NK-92 treated with Interleukin-12 subunit alpha and Interleukin-12 subunit beta, amount 100 ng/mL, for 24 hours (cell line): ENCODE measurements around the gene CABCOCO1.

Source experiments
- DNase-seq: peaks from one replicate; lab custom pipeline; 2025; lab: John Stamatoyannopoulos, UW

Gene CABCOCO1

DNA sequence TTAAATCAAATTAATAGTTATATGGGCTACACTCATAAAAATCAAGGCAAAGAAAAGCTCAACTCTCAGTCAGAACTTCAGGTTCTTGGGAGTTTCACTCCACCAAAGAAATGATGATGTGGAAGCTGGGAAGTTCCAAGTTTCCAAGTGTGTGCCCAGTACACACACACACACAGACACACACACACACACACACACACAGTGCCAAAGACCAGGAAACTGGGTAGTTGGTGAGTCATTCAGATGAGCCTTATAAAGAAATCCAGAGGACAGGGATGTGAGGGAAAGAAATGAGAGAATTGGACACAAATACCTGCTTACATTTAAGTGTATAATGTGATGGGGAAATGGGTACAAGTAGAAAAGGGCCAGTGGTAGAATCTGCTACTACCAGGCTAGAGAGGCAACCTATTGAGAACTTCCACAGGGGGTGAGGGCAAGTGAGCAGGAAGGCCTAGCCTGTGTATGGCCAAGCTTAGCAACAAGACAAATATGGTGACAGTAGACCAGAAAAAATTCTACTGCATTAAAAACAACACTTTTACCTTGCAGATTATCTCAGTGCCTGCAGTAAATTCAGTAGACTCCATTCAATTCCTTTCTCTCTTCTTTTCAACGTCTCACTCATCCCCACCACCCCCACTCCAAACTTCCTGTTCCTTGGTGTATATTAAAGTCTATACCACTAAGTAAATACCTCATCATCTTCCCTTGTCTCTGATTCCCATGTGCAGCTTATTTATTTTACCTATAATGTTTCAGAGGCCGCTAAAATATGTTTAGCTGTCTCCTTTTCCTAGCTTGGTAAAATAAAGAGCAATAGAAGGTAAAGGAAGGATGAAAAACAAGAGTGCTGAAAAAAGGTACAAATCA lies 95.0 kb downstream of the CABCOCO1 start:
- DNase-seq, result no peak

- DNase-seq, result no peak
Measured at GRCh38 chr10:61758433-61758832, 95.7 kb downstream of the CABCOCO1 start.

DNA sequence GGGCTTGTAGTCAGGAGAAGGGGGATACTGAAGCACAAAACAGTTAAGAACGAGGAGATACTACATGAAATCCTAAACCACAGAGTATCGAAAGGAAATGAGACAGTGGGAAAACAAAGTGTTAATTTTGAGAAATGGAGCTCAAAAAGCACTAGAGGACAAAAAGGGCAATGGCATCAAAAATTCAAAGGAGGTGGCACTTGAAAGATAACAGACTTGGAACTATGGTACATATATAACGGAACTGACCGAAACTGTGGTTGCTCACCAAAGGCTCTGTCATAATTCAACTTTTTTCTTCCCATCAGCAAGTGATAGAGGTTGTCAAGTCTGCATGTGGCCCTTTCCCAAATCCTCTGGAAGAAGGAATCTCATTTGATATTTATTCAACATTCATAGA lies 97.0 kb downstream of the CABCOCO1 start:
- DNase-seq, result no peak

GRCh38 chr10:61760943-61761824 lies 98.5 kb downstream of the CABCOCO1 start:
- DNase-seq, result no peak

DNA sequence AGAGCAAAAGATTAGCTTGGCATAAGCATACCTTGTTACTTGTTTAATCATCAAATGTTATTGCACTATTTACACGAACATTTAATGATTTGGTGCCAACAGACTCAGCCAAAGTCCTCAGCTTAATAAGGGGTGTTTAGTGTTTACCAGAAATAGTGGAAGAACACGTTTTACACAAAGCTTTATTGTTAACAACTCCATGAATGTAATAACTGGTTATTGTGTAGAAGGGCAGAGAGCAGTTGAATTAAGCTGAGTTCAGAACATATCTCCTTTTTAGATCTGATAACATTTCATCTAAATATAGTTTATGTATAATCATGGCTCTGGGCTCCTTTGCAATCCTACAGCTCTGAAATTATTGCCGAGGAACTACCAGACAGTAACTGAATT lies 99.1 kb downstream of the CABCOCO1 start:
- no peak for DNase-seq

- DNase-seq, result no peak
Measured at GRCh38 chr10:61763778-61764177, 101.0 kb downstream of the CABCOCO1 start.

DNA sequence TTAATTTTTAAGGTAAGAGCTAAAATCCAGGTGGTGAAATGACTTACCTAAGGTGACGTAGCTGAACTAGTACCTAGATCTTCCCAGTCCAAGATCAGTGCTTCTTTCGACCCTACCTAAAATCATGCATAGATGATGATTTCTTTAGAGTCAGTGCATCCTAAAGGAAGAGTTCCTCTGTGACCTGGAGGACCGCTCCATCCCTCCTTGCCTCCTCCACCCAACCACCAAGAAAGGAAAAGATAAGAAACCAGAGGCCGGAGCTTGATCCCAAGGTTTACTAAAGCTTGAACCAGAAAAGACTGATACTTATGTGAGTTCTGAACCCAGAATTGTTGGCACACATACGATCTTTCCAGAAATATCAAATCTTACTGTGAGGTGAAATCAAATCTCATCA lies 101.8 kb downstream of the CABCOCO1 start:
- DNase-seq, result no peak

DNA sequence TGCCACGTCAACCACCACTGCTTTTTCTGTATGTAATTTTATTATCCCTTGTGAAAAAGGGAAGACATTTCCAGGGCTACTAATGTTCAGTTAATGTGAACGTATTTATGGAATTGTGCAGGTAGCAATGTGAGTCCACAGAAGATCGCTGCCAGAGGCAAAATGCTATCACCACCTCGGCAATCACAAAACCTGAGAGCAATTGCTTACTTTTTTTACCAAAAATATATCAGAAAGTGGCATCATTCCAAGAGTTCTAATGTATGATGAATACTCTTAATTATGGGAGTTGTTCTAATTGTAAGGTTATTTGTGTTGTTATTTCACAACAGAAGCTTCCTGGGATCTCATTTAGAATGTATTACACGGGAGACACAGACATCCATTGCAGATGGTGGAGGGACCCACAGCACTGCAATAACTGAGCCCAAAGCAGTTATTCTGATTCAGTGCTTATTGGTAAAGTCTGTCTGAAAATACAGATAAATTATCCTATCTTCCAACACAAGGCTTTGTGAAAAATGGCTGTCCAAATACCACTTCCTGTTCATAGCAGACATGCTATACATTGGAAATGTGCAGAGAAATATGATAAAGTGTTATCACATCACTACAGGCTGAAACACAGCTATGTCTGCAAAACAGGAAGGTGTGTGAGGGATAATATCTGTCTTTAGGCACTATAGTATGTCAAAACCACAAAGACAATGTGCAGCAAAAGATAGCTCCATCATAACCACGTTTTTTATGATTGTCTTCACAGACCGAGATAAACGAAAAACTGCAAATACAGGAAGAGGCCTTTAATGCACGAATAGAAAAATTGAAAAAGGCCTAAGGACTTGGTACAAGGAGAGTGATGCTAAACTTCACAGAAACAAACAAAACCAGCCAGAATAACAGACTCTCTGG lies 102.7 kb downstream of the CABCOCO1 start:
- DNase-seq, result no peak

GRCh38 chr10:61766927-61767326 lies 104.2 kb downstream of the CABCOCO1 start:
- no peak for DNase-seq

DNA sequence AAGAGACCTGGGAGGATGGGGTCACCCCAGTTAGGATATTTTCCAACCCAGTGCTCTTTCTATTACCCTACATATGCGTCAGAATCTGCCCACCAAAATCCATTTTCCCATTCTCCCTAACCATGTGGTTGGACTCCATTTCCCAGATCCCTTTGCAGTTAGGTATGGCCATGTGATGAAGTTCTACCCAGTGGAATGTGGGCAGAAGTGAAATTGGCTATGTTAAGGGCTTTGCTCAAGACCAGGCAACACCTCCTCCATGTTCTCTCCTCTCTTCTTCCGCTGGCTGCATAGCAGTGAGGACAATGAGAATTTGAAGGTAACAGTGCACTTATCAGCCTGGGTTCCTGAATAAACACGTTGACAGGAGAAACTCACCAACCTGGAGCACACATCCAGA lies 111.3 kb downstream of the CABCOCO1 start:
- no peak for DNase-seq

DNA sequence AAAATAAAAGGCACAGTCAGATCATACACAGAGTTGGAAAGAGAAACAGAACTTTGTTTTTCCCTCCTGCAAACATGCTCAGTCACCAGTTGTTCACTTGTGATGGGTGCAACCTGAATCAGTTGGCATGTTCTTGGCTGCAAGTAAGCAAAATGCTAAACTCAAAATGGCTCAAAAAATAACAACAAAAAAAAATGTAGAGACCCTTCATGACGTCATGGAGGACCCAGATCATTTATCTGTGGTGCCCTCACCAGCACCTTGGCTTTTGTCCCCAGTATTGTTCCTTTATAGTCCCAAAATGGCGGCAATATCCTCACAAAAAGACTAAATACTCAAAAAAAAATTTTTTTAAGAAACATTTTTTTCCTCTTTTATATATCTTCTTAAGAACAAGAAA lies 112.4 kb downstream of the CABCOCO1 start:
- no peak for DNase-seq

- no peak for DNase-seq
Measured at GRCh38 chr10:61776615-61777266, 114.0 kb downstream of the CABCOCO1 start.

DNA sequence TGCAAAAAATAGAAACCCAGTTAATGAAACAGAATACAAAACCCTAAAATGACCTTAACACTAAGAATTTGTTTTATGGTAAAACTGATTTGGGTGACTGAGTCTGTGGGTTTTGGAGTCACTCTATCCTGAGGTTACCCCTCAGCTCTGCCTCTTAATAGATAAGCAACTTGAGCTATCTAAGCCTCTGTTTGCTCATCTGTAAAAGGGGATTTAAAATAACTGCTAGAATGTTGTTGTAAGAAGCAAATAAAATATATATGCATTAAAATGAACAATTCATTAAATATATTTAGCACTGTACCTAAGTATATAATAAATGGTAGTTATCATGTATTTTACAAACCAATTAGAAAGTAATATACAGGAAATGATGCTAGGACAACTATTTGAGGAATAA lies 115.4 kb downstream of the CABCOCO1 start:
- no peak for DNase-seq

DNA sequence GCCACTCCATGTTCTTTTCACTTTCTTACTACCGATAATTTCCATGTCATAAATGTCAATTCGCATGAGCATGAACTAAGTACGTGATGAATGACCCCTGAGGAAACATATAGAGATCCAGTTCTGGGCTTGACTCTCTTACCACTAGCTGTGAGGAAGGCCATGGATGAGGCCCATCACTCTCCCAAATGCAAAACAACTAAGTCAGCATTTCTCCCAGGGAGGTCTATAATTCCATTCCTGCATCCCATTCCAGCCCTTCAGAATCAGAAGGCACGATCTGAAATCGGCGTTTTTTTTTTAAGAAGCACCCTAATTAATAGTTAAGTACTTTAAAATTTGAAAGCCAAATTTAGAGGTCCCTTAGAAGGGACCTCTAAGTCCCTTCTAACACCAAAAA lies 116.5 kb downstream of the CABCOCO1 start:
- DNase-seq, result no peak

GRCh38 chr10:61779950-61780659 lies 117.4 kb downstream of the CABCOCO1 start:
- DNase-seq, result no peak

GRCh38 chr10:61780732-61781131 lies 118.0 kb downstream of the CABCOCO1 start:
- DNase-seq, result no peak

- no peak for DNase-seq
Measured at GRCh38 chr10:61781969-61782403, 119.3 kb downstream of the CABCOCO1 start.

DNA sequence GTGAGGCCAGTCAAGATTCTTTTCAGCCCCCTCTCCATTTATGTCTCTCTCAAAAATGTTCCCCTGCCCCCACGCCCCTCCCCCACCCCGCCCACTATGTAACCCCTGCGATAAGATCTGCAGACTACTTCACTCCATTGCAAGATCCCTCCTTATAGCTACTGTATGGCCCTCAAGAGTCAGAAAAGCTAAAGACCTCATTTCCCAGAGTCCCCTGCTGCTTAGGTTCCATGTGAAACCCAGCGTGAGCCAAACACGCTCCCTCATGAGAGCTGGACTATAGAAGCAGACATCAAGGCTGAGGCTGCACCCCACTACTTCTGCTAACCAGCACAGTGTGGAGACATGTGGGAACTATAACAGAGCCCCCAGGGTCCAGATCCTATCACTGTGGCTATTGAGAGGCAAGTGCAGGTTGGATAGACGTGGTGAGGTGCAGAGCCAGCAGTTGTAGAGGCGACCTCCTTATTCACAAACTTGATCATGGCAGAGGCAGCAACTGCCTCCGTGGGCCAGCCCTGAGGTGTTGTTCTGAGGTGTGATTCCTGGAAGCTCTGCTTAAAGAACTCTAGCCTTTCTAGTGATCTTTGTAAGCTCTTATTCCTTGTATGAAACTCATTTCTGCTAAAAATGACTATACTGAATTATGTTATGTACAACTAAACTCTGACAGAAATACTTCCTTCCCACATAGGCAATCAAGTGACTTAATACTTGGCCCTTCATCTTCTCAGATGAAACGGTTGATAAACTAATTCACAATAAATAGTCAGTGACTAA lies 121.8 kb downstream of the CABCOCO1 start:
- no peak for DNase-seq

DNA sequence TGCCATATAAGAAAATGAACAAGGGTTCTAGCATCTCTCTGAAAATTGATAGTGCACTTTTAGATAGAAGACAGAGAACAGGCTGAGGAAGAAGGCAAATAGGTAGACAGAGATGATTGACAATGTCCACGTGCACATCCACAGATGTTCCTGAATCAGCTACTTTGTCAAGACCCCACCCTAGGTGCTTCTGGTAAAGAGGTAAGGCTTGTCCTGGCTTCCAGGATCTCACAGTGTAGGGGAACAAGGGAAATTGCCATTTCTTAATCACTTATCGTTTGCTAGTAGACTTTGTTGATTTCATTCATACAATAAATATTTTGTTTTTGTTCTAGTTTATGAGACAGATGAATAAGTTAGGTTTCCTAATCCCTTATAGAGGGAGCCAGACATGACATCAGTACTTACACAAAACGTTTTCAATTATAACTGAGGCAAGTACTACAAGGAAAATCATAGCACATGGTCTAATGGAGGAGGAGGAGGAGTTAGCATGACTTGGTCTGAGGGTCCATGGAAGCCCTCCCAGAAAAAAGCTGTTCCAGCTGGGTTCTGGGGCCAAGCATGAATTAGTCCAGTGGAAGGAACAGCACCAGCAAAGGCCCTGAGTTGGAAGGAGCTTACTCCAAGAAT lies 122.9 kb downstream of the CABCOCO1 start:
- no peak for DNase-seq
